Lung (tissue), 12 donors: ENCODE results near the gene AGBL4. TPM values are rescaled to one million over a fixed set of nuclear protein-coding genes. Genes with fewer than 3 reads are reported as not detected.

Source experiments
- ATAC-seq: fragments of 200-7000 bp; cut with Tn5 transposase; one replicate; pipeline ENCODE4 v1.9.1; 2020; ENCODE audit warnings: moderate number of reproducible peaks; ENCODE audit not compliant: insufficient read depth, low FRiP score
- DNase-seq, 3 donors: peaks; one replicate each; pipeline ENCODE4 v3.0.0-alpha.2; 2013 to 2017
- H3K27ac ChIP-seq, 2 donors: one replicate each; pipeline ENCODE4 v1.5.1; 2013; ENCODE audit warnings: mild to moderate bottlenecking in 2 of 2, moderate library complexity in 2 of 2, control low read depth in 1 of 2, inconsistent platforms in 1 of 2, low read depth in 1 of 2, low read length in 1 of 2
- H3K27me3 ChIP-seq, 3 donors: one replicate each; pipeline ENCODE4 v1.5.1; 2013; ENCODE audit warnings: low read length in 2 of 3; ENCODE audit not compliant: control insufficient read depth in 3 of 3, insufficient read depth in 3 of 3
- H3K36me3 ChIP-seq, 4 donors: one replicate each; pipeline ENCODE4 v1.5.1; 2013; ENCODE audit warnings: low read length in 4 of 4, mild to moderate bottlenecking in 1 of 4, moderate library complexity in 1 of 4; ENCODE audit not compliant: control insufficient read depth in 4 of 4, insufficient read depth in 4 of 4
- H3K4me1 ChIP-seq, 5 donors: one replicate each; pipeline ENCODE4 v1.5.1; 2013; ENCODE audit warnings: low read length in 5 of 5, mild to moderate bottlenecking in 2 of 5, moderate library complexity in 1 of 5; ENCODE audit not compliant: control insufficient read depth in 5 of 5, insufficient read depth in 5 of 5
- H3K4me3 ChIP-seq: one replicate; pipeline ENCODE4 v1.5.1; 2013; ENCODE audit warnings: mild to moderate bottlenecking, control low read depth, moderate library complexity
- H3K9ac ChIP-seq, 2 donors: one replicate each; pipeline ENCODE4 v1.5.1; 2013; ENCODE audit warnings: low read length in 2 of 2, control low read depth in 1 of 2; ENCODE audit not compliant: insufficient read depth in 1 of 2
- H3K9me3 ChIP-seq, 4 donors: one replicate each; pipeline ENCODE4 v1.5.1; 2013; ENCODE audit warnings: low read length in 3 of 4, mild to moderate bottlenecking in 1 of 4, moderate library complexity in 1 of 4; ENCODE audit not compliant: control insufficient read depth in 4 of 4, insufficient read depth in 3 of 4
- CTCF ChIP-seq: IDR thresholded peaks from 2 replicates; pipeline ENCODE4 v1.5.1; 2012; ENCODE audit warnings: mild to moderate bottlenecking; ENCODE audit errors: control extremely low read depth, extremely low read depth
- WGBS, 2 donors: extraction: QIAGEN DNeasy Blood & Tissue Kit; methylation state at CpG; one replicate each; pipeline ENCODE4 v1.1.7; 2013; 5-methylcytosine and 5-hydroxymethylcytosine counted together
- polyA plus RNA-seq, 2 donors: library from polyadenylated mRNA; stranded (reverse); fragments of 200-250 nt; gene quantifications; one replicate each; pipeline ENCODE4 v1.2.1, GENCODE V29; 2013
- total RNA-seq, 2 donors: library from RNA; depleted of rRNA in 1 of 2; stranded (reverse); fragments of >200 nt in 1 of 2; gene quantifications; one replicate each; pipeline ENCODE4 v1.2.1, GENCODE V29; 2014 to 2021
- donor health status: control.
- donor health status: control.
- donor health status: Bipolar disorder and iron deficiency.
- donor health status: healthy.
- donor health status: DM: yes; HTN: yes; CAD: no.

AGBL4 gene
- total and polyA plus RNA-seq, 4 donors, result 0.24 to 7.5 (median 2.6) TPM

GRCh38 chr1:48693180-48693579, 1330.6 kb downstream of the AGBL4 start:
- Histone ChIP-seq H3K27ac (no peak overlapping the region), H3K27me3 (no peaks in the 10 kb centered on the region), H3K9me3 (no peaks in the 10 kb centered on the region), H3K4me1 (peaks cover 0 to 5% (median 3%) of the 10 kb centered on the region in 5 donors), H3K9ac (no peak overlapping the region), H3K36me3 (no peaks in the 10 kb centered on the region), H3K4me3 (no peak overlapping the region)
- DNase-seq, result no peak
- TF ChIP-seq CTCF, result no peak
- WGBS, 2 donors, result 58 to 72% methylated on average over 11 of the region's 11 CpGs
- no peak for ATAC-seq

- peaks cover 0 to 13% (median 3%) of the 10 kb centered on the region in 5 donors for H3K4me1 ChIP-seq
- no peak overlapping the region for H3K4me3 ChIP-seq
- no peak overlapping the region for H3K9ac ChIP-seq
- H3K27ac ChIP-seq, result no peak overlapping the region
- no peak for TF ChIP-seq CTCF
- WGBS, 2 donors, result 80 to 87% methylated on average over 9 of the region's 9 CpGs
- H3K27me3 ChIP-seq, result no peaks in the 10 kb centered on the region
- no peaks in the 10 kb centered on the region for H3K36me3 ChIP-seq
- H3K9me3 ChIP-seq, result no peaks in the 10 kb centered on the region
- no peak for ATAC-seq
- DNase-seq, result no peak
Observed at GRCh38 chr1:48692235-48692634, 1331.5 kb downstream of the AGBL4 start.

GRCh38 chr1:48691429-48692001, 1332.2 kb downstream of the AGBL4 start:
- no peaks in the 10 kb centered on the region for H3K27me3 ChIP-seq
- H3K9ac ChIP-seq, result no peak overlapping the region
- no peaks in the 10 kb centered on the region for H3K36me3 ChIP-seq
- ATAC-seq (no peak), DNase-seq (peak in 1 of 3 donors; percentile 37)
- H3K9me3 ChIP-seq, result no peaks in the 10 kb centered on the region
- no peak for TF ChIP-seq CTCF
- H3K4me3 ChIP-seq, result no peak overlapping the region
- 70 to 87% methylated on average over 5 of the region's 5 CpGs for WGBS, 2 donors
- H3K27ac ChIP-seq, result no peak overlapping the region
- peaks cover 0 to 13% (median 3%) of the 10 kb centered on the region in 5 donors for H3K4me1 ChIP-seq
